Stimulated activated CD4-positive, alpha-beta T cell treated with anti-CD3 and anti-CD28 coated beads, Interleukin-12 subunit alpha, Interleukin-12 subunit beta, amount 100 ng/mL, for 24 hours (primary cell): ENCODE data around the gene NUDT6.
"Not testable (repeated sequence)": the region's sequence is repeated elsewhere in the genome, so short reads cannot be mapped to it uniquely, and the experiment has no call there.

ENCODE experiments used
- DNase-seq, 2 experiments: peaks; one replicate each; pipeline ENCODE4 v3.0.0-alpha.2; 2020; ENCODE audit warnings: low read depth in 2 of 2

NUDT6 gene

GRCh38 chr4:122875949-122876348 lies 46.4 kb downstream of the NUDT6 start:
- DNase-seq = no peak

DNA sequence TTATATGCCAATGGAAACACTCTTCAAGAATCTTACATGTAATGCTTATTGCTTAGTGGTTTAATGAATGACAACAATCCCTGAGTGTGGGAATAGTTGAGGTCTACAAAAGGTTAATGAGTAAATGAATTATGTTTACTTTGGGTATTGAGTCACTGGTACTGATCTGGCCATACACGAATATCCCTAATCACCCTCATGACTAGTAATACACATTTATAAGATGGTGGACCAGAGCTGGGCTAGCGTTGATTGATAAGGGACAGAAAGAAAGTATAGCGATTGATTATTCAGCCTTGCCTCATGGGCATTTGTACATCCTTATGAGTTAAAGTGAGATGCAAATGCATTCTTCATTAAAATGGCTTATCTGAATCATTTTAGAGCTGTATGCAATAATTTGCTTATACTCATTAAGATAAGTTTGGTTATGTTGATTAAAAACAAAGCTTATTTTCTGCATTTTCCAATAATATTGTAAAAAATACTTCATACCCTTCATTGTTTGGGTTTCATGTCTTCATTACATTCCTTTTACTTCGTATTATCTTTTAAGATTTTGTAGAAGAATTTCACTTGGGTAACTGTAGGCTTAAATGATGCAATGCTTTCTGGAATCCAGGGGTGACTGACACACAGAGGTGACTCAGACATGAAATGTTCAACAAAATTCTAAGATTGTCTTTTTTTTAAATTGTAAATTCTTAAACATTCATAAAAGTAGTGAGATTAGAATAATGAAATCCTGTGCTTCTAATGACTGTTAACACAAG lies 48.4 kb downstream of the NUDT6 start:
- DNase-seq = no peak

- DNase-seq = no peak
These were observed 49.3 kb downstream of the NUDT6 start for GRCh38 chr4:122873146-122873545.

- not testable (repeated sequence) for DNase-seq
These were observed 54.2 kb downstream of the NUDT6 start for GRCh38 chr4:122868235-122868634.

DNA sequence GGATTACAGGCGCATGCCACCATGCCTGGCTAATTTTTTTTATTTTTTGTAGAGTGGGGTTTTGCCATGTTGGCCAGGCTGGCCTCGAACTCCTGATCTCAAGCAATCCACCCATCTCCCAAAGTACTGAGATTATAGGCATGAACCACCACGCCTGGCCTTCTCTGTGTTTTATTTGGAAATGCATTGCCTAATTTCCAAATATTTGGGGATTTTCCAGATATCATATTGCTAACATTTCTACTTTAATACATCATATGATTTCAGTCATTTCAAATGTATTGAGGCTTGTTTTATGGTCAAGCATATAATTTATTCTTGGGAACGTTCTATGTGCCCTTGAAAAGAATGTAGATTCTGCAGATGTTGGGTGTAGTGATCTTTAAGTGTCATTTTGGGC lies 57.0 kb downstream of the NUDT6 start:
- no peak for DNase-seq

- no peak for DNase-seq
These were observed 58.8 kb downstream of the NUDT6 start for GRCh38 chr4:122863639-122864038.

DNA sequence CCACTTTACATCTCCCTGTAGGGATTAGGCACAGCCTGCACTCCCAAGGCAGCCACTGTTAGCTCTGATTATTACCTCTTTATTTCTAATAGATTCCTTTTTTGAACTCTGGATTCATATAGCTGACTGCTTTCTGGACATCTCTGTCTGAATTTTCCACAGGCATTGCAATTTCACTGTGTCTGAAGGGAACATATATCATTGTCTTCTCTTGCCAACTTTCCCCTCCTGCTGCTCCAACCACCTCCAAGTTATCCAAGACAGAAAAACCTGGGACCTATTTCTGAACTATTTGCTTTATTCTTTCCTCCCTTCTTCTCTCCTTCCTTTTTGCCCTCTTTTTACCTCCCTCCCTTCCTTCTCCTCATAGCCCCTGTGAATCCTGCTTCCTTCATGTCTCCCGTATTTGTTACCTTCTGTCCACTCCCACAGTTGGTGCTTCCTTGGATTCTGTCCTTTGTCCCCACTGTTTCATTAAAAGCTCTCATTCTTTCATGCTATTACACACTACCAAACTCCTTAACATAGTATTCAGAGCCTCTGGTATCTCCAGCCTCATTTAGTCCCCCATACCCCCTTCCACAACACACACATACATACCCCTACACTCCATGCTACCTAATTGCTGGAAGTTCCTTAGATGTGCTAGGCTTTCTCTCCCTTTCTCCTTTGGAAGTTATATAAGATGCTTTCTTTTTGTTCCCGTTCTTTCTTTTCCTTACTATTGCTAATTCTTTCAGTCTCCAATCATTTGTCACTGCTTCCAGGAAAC lies 61.0 kb downstream of the NUDT6 start:
- DNase-seq = no peak

DNA sequence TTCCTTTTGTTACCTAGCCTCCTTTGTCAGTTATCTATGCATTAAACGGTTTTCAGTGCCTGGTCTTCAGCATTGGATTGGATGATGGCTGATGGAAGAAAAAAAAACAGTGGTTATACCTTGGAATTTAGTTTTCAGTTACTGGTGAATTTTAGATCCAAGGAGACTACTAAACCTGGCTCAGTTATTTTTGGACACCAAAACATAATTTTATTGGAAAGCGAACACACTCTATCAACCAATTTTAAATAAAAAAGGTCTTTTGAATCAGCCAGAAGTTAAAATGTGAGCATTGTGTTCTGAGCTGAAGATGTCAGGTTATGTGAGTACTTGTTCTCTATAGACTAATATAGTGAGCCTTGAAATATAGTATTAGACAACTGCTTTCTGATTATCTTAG lies 63.7 kb downstream of the NUDT6 start:
- DNase-seq = no peak

DNA sequence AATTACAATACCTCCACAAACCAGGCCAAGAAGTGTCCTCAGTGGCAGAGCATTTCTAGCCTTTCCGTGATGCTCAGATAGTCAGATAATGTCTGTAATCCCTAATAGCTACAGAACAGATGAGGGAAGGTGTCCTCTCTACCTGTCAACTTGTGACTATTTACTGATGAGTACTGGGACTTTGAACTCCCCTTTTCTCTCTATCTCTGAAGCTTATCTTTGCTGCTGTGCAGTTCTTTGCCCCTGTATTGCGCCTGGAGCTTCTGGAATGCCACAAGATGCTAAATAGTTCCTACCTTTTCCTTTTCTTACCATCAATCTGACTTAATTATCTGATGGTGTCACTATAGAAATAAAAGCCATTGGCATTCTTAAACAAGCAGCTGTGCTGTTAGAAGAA lies 65.2 kb downstream of the NUDT6 start:
- no peak for DNase-seq

- DNase-seq = no peak
These were observed 67.0 kb downstream of the NUDT6 start for GRCh38 chr4:122855353-122855890.

- no peak for DNase-seq
These were observed 67.7 kb downstream of the NUDT6 start for GRCh38 chr4:122854447-122855352.

DNA sequence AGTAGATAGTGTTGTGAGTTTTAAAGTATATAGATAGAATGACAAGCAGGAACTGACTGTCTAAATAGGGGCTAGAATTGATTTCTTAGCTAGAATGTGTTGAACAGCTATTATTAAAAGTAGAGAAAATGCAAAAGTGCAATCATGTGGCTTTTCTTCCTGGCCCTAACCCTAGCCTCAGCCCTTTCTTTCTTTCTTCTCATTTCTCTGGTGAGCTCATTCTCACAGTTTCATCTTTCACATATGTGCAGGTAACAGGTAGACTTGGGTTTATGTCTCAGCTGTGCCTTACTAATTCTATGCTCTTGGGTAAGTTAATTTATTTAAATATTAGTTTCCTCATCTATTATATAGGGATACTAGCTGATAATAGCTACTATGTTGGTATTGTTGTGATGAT lies 70.8 kb downstream of the NUDT6 start:
- DNase-seq = no peak

GRCh38 chr4:122849789-122850188 lies 72.6 kb downstream of the NUDT6 start:
- not testable (repeated sequence) for DNase-seq

GRCh38 chr4:122847931-122848330 lies 74.5 kb downstream of the NUDT6 start:
- no peak for DNase-seq

DNA sequence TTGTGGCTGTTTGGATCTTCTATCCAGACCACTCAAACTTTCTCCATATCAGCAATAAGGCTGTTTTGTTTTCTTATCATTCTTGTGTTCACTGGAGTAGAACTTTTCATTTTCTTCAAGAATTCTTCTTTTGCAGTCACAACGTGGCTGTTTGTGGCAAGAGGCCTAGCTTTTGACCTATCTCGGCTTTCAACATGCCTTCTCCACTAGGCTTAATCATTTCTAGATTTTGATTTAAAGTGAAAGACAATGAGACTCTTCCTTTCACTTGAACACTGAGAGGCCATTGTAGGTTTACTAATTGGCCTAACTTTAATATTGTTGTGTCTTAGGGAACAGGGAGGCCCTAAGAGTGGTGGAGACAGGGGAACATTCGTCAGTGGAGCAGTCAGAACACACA lies 76.6 kb downstream of the NUDT6 start:
- DNase-seq = no peak

DNA sequence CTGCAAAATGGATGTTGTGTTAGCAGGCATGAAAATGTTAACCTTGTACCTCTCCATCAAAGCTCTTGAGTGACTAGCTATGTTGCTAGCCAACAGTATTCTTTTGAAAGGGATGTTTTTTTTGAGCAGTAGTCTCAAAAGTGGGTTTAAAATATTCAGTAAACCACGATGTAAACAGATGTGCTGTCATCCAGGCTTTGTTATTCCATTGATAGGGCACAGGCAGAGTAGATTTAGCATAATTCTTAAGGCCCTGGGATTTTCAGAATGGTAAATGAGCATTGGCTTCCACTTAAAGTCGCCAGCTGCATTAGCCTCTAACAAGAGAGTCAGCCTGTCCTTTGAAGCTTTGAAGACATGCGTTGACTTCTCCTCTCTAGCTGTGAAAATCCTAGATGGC lies 77.3 kb downstream of the NUDT6 start:
- no peak for DNase-seq

DNA sequence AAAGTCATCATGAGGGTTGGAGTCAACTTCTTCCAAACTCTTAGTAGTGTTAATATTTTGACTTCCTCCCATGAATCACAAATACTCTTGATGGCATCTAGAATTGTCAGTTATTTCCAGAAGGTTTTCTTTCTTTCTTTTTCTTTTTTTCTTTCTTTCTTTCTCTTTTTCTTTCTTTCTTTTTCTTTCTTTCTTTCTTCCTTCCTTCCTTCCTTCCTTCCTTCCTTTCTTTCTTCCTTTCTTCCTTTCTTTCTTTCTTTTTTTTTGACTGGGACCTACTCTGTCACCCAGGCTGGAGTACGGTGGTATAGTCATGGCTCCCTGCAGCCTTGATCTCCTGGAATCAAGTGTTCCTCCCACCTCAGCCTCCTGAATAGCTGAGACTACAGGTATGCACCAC lies 78.0 kb downstream of the NUDT6 start:
- DNase-seq = not testable (repeated sequence)

- DNase-seq = no peak
These were observed 79.3 kb downstream of the NUDT6 start for GRCh38 chr4:122842984-122843531.
